Measurements from ENCODE around the gene TMEM223.
"Not testable (repeated sequence)": the region's sequence is repeated elsewhere in the genome, so short reads cannot be mapped to it uniquely, and the experiment has no call there.

- TF ChIP-seq EP300 (IDR thresholded peaks at IDR 0.05; ENCODE audit: low read length); ZNF830 (CRISPR knock-in tag; IDR thresholded peaks at IDR 0.05); ZNF445 (CRISPR knock-in tag; IDR thresholded peaks at IDR 0.05; ENCODE audit: low read depth): not testable (repeated sequence)
Measured at GRCh38 chr11:62749931-62750330, 41.9 kb downstream of the TMEM223 start.

All from K562 (cell line).